ENCODE results near the gene MCF2L2. TPM values are rescaled to one million over a fixed set of nuclear protein-coding genes. Genes with fewer than 3 reads are reported as not detected.

The MCF2L2 gene
- total RNA-seq, 1 experiment from 2014 or later: 3.9 TPM

DNA sequence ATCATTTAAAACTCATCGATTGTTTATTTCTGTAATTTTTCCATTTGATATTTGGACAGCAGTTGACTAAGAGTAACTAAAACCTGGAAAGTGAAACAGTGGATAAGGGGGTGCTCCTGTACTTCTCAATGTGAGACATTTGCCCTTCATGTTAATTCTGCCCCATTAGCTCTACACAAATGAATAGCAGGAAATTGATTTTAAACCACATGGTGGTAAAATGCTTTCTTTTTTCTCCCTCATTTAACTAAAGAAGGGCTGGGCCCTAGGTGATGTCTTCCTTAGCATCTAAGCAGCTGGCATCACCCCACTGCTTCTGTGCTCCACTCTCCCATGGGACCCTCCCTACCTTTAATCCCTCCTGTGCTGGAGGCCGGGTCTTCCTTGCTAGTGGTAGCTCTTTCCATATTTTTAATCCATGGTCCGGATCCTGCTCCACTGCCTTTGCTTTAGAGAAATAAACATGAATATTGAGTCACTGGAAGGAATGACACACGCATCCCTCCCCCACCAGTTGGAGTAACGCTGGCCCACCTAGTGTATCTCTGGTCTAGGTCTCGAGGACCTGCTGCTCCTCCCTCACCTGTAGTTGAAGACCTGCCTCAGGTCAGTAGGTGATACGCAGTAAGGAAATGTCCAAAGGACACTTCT is 235.6 kb downstream of the MCF2L2 start:
- no peaks in the 10 kb centered on the region for H3K27me3 ChIP-seq (replicated peaks; ENCODE audit: control insufficient read depth, insufficient read depth, low read length)
- intact Hi-C loops (cut with micrococcal nuclease; ENCODE audit: unreplicated experiment): no loop called here
- H3K36me3 Mint-ChIP-seq (ENCODE audit: insufficient read depth, unreplicated experiment): no peaks in the 10 kb centered on the region
- POLR2A ChIA-PET: no interaction called here
- TF ChIP-seq, protein P1, sequence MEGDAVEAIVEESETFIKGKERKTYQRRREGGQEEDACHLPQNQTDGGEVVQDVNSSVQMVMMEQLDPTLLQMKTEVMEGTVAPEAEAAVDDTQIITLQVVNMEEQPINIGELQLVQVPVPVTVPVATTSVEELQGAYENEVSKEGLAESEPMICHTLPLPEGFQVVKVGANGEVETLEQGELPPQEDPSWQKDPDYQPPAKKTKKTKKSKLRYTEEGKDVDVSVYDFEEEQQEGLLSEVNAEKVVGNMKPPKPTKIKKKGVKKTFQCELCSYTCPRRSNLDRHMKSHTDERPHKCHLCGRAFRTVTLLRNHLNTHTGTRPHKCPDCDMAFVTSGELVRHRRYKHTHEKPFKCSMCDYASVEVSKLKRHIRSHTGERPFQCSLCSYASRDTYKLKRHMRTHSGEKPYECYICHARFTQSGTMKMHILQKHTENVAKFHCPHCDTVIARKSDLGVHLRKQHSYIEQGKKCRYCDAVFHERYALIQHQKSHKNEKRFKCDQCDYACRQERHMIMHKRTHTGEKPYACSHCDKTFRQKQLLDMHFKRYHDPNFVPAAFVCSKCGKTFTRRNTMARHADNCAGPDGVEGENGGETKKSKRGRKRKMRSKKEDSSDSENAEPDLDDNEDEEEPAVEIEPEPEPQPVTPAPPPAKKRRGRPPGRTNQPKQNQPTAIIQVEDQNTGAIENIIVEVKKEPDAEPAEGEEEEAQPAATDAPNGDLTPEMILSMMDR (IDR thresholded peaks at IDR 0.05; ENCODE audit: insufficient read depth in 1 of 2, low read depth in 1 of 2, low read length in 1 of 2, severe bottlenecking in 1 of 2, unreplicated experiment in 1 of 2): no peak
- DNase-seq: no peak
- no peaks in the 10 kb centered on the region for H3K27me3 Mint-ChIP-seq (ENCODE audit: insufficient read depth, unreplicated experiment)
- no peaks in the 10 kb centered on the region for H3K36me3 ChIP-seq (ENCODE audit: control insufficient read depth, insufficient read depth, low read length)
- no peak overlapping the region for H3K27ac Mint-ChIP-seq (ENCODE audit: unreplicated experiment)
- CTCF ChIA-PET: no interaction called here
- H3K4me3 Mint-ChIP-seq (ENCODE audit: unreplicated experiment): no peak overlapping the region
- no peak overlapping the region for H3K4me3 ChIP-seq (ENCODE audit: low read depth, low read length)
- no peaks in the 10 kb centered on the region for H3K4me1 ChIP-seq
- BruUV-seq (replicated peaks): no TSS peak
- H3K9me3 ChIP-seq: no peaks in the 10 kb centered on the region
- H3K4me1 Mint-ChIP-seq (ENCODE audit: low read depth, unreplicated experiment): peaks cover 24% of the 10 kb centered on the region
- H3K9me3 Mint-ChIP-seq (ENCODE audit: unreplicated experiment): no peaks in the 10 kb centered on the region

DNA sequence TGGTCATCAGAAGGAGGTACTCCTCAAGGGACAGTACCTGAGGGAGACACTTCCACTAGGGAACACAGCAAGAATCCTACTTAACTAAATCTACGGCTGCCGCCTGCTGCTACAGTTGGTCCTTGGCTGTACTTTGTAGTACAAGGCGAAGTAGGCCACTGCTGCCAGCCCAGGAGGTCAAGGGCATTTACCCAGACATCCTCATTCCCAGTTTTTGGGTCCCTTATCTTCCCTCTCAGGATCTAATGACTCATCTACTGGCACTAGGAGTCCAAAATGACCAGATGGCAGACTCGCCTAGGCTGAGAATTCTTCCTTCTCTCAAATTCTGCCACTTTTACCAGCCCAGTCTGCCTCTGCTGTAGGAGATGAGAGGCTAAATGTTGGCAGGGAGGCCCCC is 238.8 kb downstream of the MCF2L2 start:
- intact Hi-C loops (cut with micrococcal nuclease; ENCODE audit: unreplicated experiment): no loop called here
- H3K4me1 ChIP-seq: no peaks in the 10 kb centered on the region
- Mint-ChIP-seq H3K4me1 (ENCODE audit: low read depth, unreplicated experiment) (peaks cover 7% of the 10 kb centered on the region), H3K4me3 (ENCODE audit: unreplicated experiment) (no peak overlapping the region), H3K27ac (ENCODE audit: unreplicated experiment) (no peak overlapping the region), H3K9me3 (ENCODE audit: unreplicated experiment) (no peaks in the 10 kb centered on the region), H3K27me3 (ENCODE audit: insufficient read depth, unreplicated experiment) (no peaks in the 10 kb centered on the region), H3K36me3 (ENCODE audit: insufficient read depth, unreplicated experiment) (no peaks in the 10 kb centered on the region)
- ChIA-PET CTCF (no interaction called here), POLR2A (no interaction called here)
- no peaks in the 10 kb centered on the region for H3K27me3 ChIP-seq (replicated peaks; ENCODE audit: control insufficient read depth, insufficient read depth, low read length)
- H3K36me3 ChIP-seq (ENCODE audit: control insufficient read depth, insufficient read depth, low read length): no peaks in the 10 kb centered on the region
- DNase-seq: no peak
- TF ChIP-seq, protein P1 (IDR thresholded peaks at IDR 0.05; ENCODE audit: insufficient read depth in 1 of 2, low read depth in 1 of 2, low read length in 1 of 2, severe bottlenecking in 1 of 2, unreplicated experiment in 1 of 2): no peak
- BruUV-seq (replicated peaks): no TSS peak
- H3K9me3 ChIP-seq: no peaks in the 10 kb centered on the region
- no peak overlapping the region for H3K4me3 ChIP-seq (ENCODE audit: low read depth, low read length)

DNA sequence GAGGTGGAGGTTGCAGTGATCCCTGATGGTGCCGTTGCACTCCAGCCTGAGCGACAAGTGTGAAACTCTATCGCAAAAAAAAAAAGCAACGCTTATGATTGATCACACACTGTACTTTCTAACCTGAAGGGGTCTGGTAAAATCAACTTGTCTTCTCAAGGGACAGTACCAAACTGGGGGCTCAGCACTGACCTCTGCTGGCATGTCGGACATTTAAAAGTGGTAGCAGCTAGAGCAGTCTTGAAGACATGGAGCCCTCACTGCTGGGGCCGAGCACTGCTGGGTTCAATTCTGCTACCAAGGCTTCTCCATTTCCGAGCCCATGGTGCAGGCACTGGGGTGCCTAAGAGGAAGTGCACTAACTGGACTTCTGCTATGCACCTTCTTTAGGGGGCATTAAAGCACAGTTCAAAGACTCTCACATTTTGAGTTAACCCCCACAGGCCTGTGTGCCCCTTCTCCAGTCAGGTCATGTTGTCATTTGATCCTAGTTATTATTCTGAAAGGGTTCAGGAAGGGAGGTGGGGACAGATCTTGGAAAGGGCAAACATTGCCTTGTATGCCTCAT is 239.4 kb downstream of the MCF2L2 start:
- DNase-seq: peak; percentile 51 to 63
- Mint-ChIP-seq H3K27me3 (ENCODE audit: insufficient read depth, unreplicated experiment) (no peaks in the 10 kb centered on the region), H3K27ac (ENCODE audit: unreplicated experiment) (no peak overlapping the region), H3K4me3 (ENCODE audit: unreplicated experiment) (no peak overlapping the region), H3K9me3 (ENCODE audit: unreplicated experiment) (no peaks in the 10 kb centered on the region), H3K4me1 (ENCODE audit: low read depth, unreplicated experiment) (peaks cover 2% of the 10 kb centered on the region), H3K36me3 (ENCODE audit: insufficient read depth, unreplicated experiment) (no peaks in the 10 kb centered on the region)
- no peaks in the 10 kb centered on the region for H3K36me3 ChIP-seq (ENCODE audit: control insufficient read depth, insufficient read depth, low read length)
- H3K27me3 ChIP-seq (replicated peaks; ENCODE audit: control insufficient read depth, insufficient read depth, low read length): no peaks in the 10 kb centered on the region
- no TSS peak for BruUV-seq (replicated peaks)
- TF ChIP-seq, protein P1 (IDR thresholded peaks at IDR 0.05; ENCODE audit: insufficient read depth in 1 of 2, low read depth in 1 of 2, low read length in 1 of 2, severe bottlenecking in 1 of 2, unreplicated experiment in 1 of 2): peak; percentile 42 to 43
- ChIA-PET CTCF (interaction anchor here (0.7 to 0.8 kb wide), 4 partner anchors 25 to 194 kb away, joined by 3 to 8 read pairs (median 4); no protein-coding TSS in a partner anchor), POLR2A (no interaction called here)
- no peaks in the 10 kb centered on the region for H3K9me3 ChIP-seq
- intact Hi-C loops (cut with micrococcal nuclease; ENCODE audit: unreplicated experiment): no loop called here
- no peak overlapping the region for H3K4me3 ChIP-seq (ENCODE audit: low read depth, low read length)
- H3K4me1 ChIP-seq: no peaks in the 10 kb centered on the region

Measured in Caco-2 (cell line).